ENCODE results near the gene PDE12. TPM values are rescaled to one million over a fixed set of nuclear protein-coding genes. Genes with fewer than 3 reads are reported as not detected.

Gene PDE12
- total RNA-seq, 1 experiment from 2014 or later, result 25.3 TPM

DNA sequence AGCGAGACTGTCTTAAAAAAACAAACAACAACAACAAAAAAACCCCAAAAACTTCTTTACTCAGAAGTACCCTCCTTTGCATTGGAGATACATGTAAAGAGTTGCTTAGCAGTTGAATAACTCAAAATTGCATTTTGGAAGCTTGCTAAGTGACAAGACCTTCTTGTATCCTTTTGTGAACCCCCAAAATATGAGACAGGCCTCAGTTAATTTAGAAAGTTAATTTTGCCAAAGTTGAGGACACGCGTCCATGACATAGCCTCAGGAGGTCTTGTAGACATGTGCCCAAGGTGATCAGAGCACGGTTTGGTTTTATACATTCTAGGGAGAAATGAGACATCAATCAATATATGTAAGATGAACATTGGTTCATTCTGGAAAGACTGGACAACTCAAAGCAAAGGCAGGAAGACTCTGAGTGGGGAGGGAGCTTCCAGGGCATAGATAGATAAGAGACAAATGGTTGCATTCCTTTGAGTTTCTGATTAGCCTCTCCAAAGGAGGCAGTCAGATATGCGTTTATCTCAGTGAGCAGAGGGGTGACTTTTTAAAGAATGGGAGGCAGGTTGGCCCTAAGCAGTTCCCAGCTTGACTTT lies 42.8 kb downstream of the PDE12 start:
- peak overlapping the region; percentile 93 for H3K9ac ChIP-seq (ENCODE audit: low read length)
- H3K27me3 ChIP-seq (ENCODE audit: low read length), result no peaks in the 10 kb centered on the region
- BruUV-seq (replicated peaks), result no TSS peak
- no peaks in the 10 kb centered on the region for H3F3A ChIP-seq (ENCODE audit: low read length, unreplicated experiment)
- peak overlapping the region; percentile 97 for H3K4me2 ChIP-seq (ENCODE audit: low read length)
- peaks cover 45% of the 10 kb centered on the region for H3K79me2 ChIP-seq (ENCODE audit: low read length)
- no peak for TF ChIP-seq EZH2phosphoT487 (IDR thresholded peaks at IDR 0.05; ENCODE audit: borderline replicate concordance, low read length)
- TF ChIP-seq, protein P1, sequence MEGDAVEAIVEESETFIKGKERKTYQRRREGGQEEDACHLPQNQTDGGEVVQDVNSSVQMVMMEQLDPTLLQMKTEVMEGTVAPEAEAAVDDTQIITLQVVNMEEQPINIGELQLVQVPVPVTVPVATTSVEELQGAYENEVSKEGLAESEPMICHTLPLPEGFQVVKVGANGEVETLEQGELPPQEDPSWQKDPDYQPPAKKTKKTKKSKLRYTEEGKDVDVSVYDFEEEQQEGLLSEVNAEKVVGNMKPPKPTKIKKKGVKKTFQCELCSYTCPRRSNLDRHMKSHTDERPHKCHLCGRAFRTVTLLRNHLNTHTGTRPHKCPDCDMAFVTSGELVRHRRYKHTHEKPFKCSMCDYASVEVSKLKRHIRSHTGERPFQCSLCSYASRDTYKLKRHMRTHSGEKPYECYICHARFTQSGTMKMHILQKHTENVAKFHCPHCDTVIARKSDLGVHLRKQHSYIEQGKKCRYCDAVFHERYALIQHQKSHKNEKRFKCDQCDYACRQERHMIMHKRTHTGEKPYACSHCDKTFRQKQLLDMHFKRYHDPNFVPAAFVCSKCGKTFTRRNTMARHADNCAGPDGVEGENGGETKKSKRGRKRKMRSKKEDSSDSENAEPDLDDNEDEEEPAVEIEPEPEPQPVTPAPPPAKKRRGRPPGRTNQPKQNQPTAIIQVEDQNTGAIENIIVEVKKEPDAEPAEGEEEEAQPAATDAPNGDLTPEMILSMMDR (conservative IDR thresholded peaks at IDR 0.05; ENCODE audit: low read depth, low read length), result no peak
- TF ChIP-seq EZH2 (IDR thresholded peaks at IDR 0.05; ENCODE audit: low read length, unreplicated experiment), result no peak
- no peaks in the 10 kb centered on the region for H3K9me2 ChIP-seq (replicated peaks; ENCODE audit: low read length)
- H3K36me3 ChIP-seq (ENCODE audit: low read depth, low read length), result peaks cover 5% of the 10 kb centered on the region; the same call in 1 of the 2 replicates
- ChIA-PET POLR2A (ENCODE audit: unreplicated experiment) (no interaction called here), CTCF (no interaction called here)
- H4K20me1 ChIP-seq (ENCODE audit: low read length), result peaks cover 31% of the 10 kb centered on the region
- peaks cover 14% of the 10 kb centered on the region for H3K4me1 ChIP-seq (ENCODE audit: insufficient read depth, low read length)
- peak overlapping the region; percentile 93; the same call in 1 of the 2 replicates for H3K27ac ChIP-seq (ENCODE audit: low read length)
- peak overlapping the region; percentile 85 for H3K4me3 ChIP-seq (ENCODE audit: low read length)
- H3K9me3 ChIP-seq (ENCODE audit: low read length), result no peaks in the 10 kb centered on the region
- ATAC-seq (no peak), DNase-seq (no peak)
- intact Hi-C loops (cut with micrococcal nuclease), result loop anchor here (5.0 to 10.0 kb wide), 2 partner anchors 93 to 424 kb away; partner anchors contain the start of gene DENND6A
- H2AFZ ChIP-seq (ENCODE audit: low read length), result no peak overlapping the region

DNA sequence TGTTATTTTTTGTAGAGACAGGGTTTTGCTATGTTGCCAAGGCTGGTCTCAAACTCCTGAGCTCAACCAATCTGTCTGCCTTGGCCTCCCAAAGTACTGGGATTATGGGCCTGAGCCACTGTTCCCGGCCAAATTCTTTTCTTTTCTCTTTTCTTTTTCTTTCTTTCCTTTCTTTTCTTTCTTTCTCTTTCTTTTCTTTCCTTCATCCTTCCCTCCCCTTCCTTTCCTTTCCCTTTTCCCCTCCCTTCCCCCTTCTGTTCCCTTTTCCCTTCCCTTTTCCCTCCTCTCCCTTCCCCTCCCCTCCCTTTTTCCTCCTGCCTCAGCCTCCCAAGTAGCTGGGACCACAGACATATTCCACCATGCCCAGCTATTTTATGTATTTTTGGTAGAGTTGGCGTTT lies 44.1 kb downstream of the PDE12 start:
- H2AFZ ChIP-seq (ENCODE audit: low read length), result no peak overlapping the region
- no peak overlapping the region for H3K9ac ChIP-seq (ENCODE audit: low read length)
- no TSS peak for BruUV-seq (replicated peaks)
- H3K4me1 ChIP-seq (ENCODE audit: insufficient read depth, low read length), result peaks cover 5% of the 10 kb centered on the region
- intact Hi-C loops (cut with micrococcal nuclease), result no loop called here
- peaks cover 17% of the 10 kb centered on the region for H4K20me1 ChIP-seq (ENCODE audit: low read length)
- no peak overlapping the region for H3K27ac ChIP-seq (ENCODE audit: low read length)
- H3F3A ChIP-seq (ENCODE audit: low read length, unreplicated experiment), result no peaks in the 10 kb centered on the region
- TF ChIP-seq, protein P1 (conservative IDR thresholded peaks at IDR 0.05; ENCODE audit: low read depth, low read length), result no peak
- no peak for TF ChIP-seq EZH2 (IDR thresholded peaks at IDR 0.05; ENCODE audit: low read length, unreplicated experiment)
- TF ChIP-seq EZH2phosphoT487 (IDR thresholded peaks at IDR 0.05; ENCODE audit: borderline replicate concordance, low read length), result no peak
- H3K36me3 ChIP-seq (ENCODE audit: low read depth, low read length), result 0 out of 2 replicates have a peak, but pooled peaks cover under 1% of the 10 kb centered on the region
- no peak overlapping the region for H3K4me3 ChIP-seq (ENCODE audit: low read length)
- no peaks in the 10 kb centered on the region for H3K27me3 ChIP-seq (ENCODE audit: low read length)
- POLR2A ChIA-PET (ENCODE audit: unreplicated experiment), result no interaction called here
- no peak for DNase-seq
- peaks cover 31% of the 10 kb centered on the region for H3K79me2 ChIP-seq (ENCODE audit: low read length)
- no peaks in the 10 kb centered on the region for H3K9me3 ChIP-seq (ENCODE audit: low read length)
- ATAC-seq, result no peak
- H3K4me2 ChIP-seq (ENCODE audit: low read length), result no peak overlapping the region
- CTCF ChIA-PET, result no interaction called here
- no peaks in the 10 kb centered on the region for H3K9me2 ChIP-seq (replicated peaks; ENCODE audit: low read length)

DNA sequence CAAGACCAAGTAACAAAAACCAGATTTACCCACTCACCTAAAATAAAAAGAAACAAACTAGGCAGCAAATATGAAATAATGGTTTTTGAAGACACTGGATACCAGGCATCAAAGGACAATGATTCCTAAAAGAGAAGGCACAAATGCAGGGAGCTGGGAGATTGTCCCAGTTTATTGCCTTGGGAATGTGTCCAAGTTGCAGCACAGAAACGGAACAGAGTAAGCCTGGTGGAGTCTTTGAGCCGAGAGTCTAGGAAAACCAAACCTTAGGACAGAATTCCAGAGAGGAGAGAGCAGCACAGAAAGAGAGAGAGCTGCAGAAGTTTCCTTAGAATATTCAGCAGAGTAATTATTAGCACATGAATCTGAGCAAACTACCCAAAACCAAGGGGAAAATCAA lies 48.9 kb downstream of the PDE12 start:
- H4K20me1 ChIP-seq (ENCODE audit: low read length), result no peaks in the 10 kb centered on the region
- H3K4me1 ChIP-seq (ENCODE audit: insufficient read depth, low read length), result no peaks in the 10 kb centered on the region
- H2AFZ ChIP-seq (ENCODE audit: low read length), result no peak overlapping the region
- intact Hi-C loops (cut with micrococcal nuclease), result no loop called here
- no peak overlapping the region for H3K9ac ChIP-seq (ENCODE audit: low read length)
- H3K9me3 ChIP-seq (ENCODE audit: low read length), result no peaks in the 10 kb centered on the region
- TF ChIP-seq EZH2phosphoT487 (IDR thresholded peaks at IDR 0.05; ENCODE audit: borderline replicate concordance, low read length), result no peak
- TF ChIP-seq, protein P1 (conservative IDR thresholded peaks at IDR 0.05; ENCODE audit: low read depth, low read length), result no peak
- no peak overlapping the region for H3K4me2 ChIP-seq (ENCODE audit: low read length)
- ChIA-PET POLR2A (ENCODE audit: unreplicated experiment) (no interaction called here), CTCF (no interaction called here)
- H3K27ac ChIP-seq (ENCODE audit: low read length), result no peak overlapping the region
- H3K79me2 ChIP-seq (ENCODE audit: low read length), result no peaks in the 10 kb centered on the region
- H3K27me3 ChIP-seq (ENCODE audit: low read length), result no peaks in the 10 kb centered on the region
- no TSS peak for BruUV-seq (replicated peaks)
- H3F3A ChIP-seq (ENCODE audit: low read length, unreplicated experiment), result no peaks in the 10 kb centered on the region
- no peak overlapping the region for H3K4me3 ChIP-seq (ENCODE audit: low read length)
- ATAC-seq, result no peak
- no peak for DNase-seq
- H3K36me3 ChIP-seq (ENCODE audit: low read depth, low read length), result no peaks in the 10 kb centered on the region
- H3K9me2 ChIP-seq (replicated peaks; ENCODE audit: low read length), result no peaks in the 10 kb centered on the region

Measured in PC-3 (cell line).